Type B pancreatic cell (in vitro differentiated cells): ENCODE data around the gene CYP19A1. TPM values are rescaled to one million over a fixed set of nuclear protein-coding genes. Genes with fewer than 3 reads are reported as not detected.

Experiments used
- DNase-seq: peaks from one replicate; pipeline ENCODE4 v3.0.0; 2021; ENCODE audit warnings: mixed read lengths; ENCODE audit not compliant: unreplicated experiment; ENCODE audit errors: extremely low spot score
- H3K27ac Mint-ChIP-seq: 2 replicates; pipeline ENCODE4 v1.8.0; 2021; ENCODE audit warnings: mild to moderate bottlenecking, mixed read lengths
- H3K27me3 Mint-ChIP-seq: 2 replicates; pipeline ENCODE4 v1.8.0; 2021; ENCODE audit warnings: mixed read lengths
- H3K36me3 Mint-ChIP-seq: 2 replicates; pipeline ENCODE4 v1.8.0; 2021; ENCODE audit warnings: mixed read lengths
- H3K4me1 Mint-ChIP-seq: one replicate; pipeline ENCODE4 v1.8.0; 2021; ENCODE audit warnings: mixed read lengths; ENCODE audit not compliant: unreplicated experiment
- H3K4me3 Mint-ChIP-seq: 2 replicates; pipeline ENCODE4 v1.8.0; 2021; ENCODE audit warnings: mild to moderate bottlenecking, mixed read lengths
- H3K9me3 Mint-ChIP-seq: 2 replicates; pipeline ENCODE4 v1.8.0; 2021; ENCODE audit warnings: mixed read lengths
- total RNA-seq: library from RNA; stranded (reverse); gene quantifications from 2 replicates; pipeline ENCODE4 v1.2.1, GENCODE V29; 2021; ENCODE audit warnings: low replicate concordance
- TF ChIP-seq, protein P1 (sequence below): fragments of 200-600 bp; sonication (generic); conservative IDR thresholded peaks from 2 replicates; pipeline ENCODE4 v1.5.0; 2021; ENCODE audit warnings: antibody characterized with exemption, mild to moderate bottlenecking

The CYP19A1 gene
- total RNA-seq, 1 donor from 2014 or later: 1.3 TPM

DNA sequence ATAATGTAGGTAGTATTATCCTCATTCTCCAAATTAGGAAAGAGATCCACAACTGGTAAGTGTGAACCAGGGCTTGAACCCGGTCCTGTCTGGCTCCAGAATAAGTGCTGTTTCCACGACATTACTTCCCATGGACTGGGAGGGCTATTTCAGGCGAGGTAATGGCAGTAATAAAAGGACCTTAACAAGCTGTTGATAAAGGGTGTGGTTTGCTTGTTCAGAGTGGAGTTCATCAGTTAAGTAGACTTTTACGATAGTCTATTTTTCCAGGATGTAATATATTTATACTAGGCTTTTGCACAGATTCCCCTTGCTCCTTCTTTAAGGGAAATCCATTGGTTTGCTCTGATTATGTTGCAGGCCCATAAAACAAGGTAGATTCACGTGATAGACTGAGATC is 155.3 kb downstream of the CYP19A1 start:
- TF ChIP-seq, protein P1, sequence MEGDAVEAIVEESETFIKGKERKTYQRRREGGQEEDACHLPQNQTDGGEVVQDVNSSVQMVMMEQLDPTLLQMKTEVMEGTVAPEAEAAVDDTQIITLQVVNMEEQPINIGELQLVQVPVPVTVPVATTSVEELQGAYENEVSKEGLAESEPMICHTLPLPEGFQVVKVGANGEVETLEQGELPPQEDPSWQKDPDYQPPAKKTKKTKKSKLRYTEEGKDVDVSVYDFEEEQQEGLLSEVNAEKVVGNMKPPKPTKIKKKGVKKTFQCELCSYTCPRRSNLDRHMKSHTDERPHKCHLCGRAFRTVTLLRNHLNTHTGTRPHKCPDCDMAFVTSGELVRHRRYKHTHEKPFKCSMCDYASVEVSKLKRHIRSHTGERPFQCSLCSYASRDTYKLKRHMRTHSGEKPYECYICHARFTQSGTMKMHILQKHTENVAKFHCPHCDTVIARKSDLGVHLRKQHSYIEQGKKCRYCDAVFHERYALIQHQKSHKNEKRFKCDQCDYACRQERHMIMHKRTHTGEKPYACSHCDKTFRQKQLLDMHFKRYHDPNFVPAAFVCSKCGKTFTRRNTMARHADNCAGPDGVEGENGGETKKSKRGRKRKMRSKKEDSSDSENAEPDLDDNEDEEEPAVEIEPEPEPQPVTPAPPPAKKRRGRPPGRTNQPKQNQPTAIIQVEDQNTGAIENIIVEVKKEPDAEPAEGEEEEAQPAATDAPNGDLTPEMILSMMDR: no peak
- Mint-ChIP-seq H3K4me3 (no peak overlapping the region), H3K36me3 (no peaks in the 10 kb centered on the region), H3K27me3 (peaks cover 12% of the 10 kb centered on the region), H3K27ac (no peak overlapping the region), H3K9me3 (no peaks in the 10 kb centered on the region), H3K4me1 (no peaks in the 10 kb centered on the region)
- no peak for DNase-seq

DNA sequence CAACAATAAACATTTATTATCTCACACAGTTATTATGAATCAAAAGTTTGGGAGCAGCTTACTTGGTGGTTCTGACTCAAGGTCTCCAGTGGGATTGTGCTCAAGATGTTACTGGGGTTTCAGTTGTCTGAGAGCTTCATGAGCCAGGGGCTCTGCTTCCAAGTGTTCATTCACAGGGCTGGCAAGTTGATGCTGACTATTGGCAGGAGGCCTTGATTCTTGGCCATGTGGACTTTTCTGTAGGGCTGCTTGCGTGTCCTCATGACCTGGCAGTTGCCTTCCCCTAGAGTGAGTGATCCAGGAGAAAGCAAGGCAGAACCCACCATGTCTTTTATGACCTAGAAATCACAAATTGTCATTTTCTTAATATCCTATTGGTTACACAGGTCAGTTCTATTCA is 156.5 kb downstream of the CYP19A1 start:
- no peak for DNase-seq
- peaks cover 12% of the 10 kb centered on the region for H3K27me3 Mint-ChIP-seq
- H3K9me3 Mint-ChIP-seq: no peaks in the 10 kb centered on the region
- TF ChIP-seq, protein P1: no peak
- no peak overlapping the region for H3K27ac Mint-ChIP-seq
- no peaks in the 10 kb centered on the region for H3K36me3 Mint-ChIP-seq
- no peaks in the 10 kb centered on the region for H3K4me1 Mint-ChIP-seq
- no peak overlapping the region for H3K4me3 Mint-ChIP-seq

DNA sequence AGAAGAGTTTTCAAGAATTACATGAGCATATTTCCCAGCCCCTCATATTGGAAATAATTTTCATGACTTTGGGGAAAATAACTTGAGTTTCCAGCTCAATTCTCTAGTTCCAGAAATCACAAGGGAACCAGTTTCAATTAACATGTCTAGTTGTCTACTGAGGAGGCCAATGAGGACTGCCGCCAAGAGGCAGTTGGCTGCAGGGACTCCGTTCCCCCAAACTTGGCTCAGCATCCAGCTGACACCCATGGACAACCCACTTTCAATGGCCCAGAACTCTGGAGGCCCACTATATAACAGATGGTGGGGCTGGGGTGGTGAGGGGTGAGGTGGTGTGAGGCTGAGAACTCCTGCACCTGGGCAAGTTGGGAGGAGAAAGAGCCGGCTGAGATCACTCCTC is 157.2 kb downstream of the CYP19A1 start:
- no peak overlapping the region for H3K4me3 Mint-ChIP-seq
- H3K9me3 Mint-ChIP-seq: no peaks in the 10 kb centered on the region
- H3K4me1 Mint-ChIP-seq: no peaks in the 10 kb centered on the region
- H3K36me3 Mint-ChIP-seq: no peaks in the 10 kb centered on the region
- H3K27me3 Mint-ChIP-seq: peaks cover 9% of the 10 kb centered on the region
- DNase-seq: no peak
- no peak overlapping the region for H3K27ac Mint-ChIP-seq
- TF ChIP-seq, protein P1: no peak

DNA sequence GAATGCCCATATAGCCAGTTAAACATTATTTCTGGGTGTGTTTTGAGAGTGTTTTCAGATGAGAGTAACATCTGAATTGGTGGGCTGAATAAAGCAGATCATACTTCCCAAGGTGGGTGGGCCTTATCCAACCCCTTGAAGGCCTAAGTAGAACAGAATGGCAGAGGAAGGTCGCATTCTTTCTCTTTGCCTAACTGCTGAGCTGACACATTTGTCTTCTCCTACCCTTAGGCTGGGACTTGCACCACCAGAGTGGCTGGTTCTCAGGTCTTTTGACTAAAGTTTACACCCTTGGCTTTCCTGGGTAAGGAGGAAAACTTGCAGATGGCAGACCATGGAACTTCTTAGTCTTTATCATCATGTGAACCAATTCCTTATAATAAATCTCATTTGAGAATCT is 157.9 kb downstream of the CYP19A1 start:
- Mint-ChIP-seq H3K9me3 (no peaks in the 10 kb centered on the region), H3K27me3 (peaks cover 9% of the 10 kb centered on the region), H3K4me3 (no peak overlapping the region), H3K36me3 (no peaks in the 10 kb centered on the region), H3K4me1 (no peaks in the 10 kb centered on the region), H3K27ac (no peak overlapping the region)
- no peak for DNase-seq
- TF ChIP-seq, protein P1: no peak

DNA sequence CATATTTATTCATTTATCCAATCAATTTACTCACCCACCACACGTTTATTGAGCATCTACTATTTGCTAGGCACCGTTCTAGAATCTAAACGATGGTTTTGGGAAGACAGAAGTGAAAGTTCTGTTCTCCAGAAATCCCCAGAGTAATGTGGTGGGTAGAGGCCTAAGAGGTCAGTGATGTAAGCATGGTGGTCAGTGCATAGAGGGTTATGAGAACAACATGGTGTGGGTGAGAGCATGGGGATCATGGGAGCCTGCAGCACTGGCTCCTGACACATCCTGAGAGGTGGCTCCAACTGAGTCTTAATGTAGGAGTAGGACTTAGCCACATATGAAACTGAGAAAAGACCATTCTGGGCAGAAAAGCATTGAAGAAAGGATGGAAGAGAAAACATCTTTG is 158.4 kb downstream of the CYP19A1 start:
- Mint-ChIP-seq H3K4me3 (no peak overlapping the region), H3K9me3 (no peaks in the 10 kb centered on the region), H3K27me3 (peaks cover 9% of the 10 kb centered on the region), H3K36me3 (no peaks in the 10 kb centered on the region), H3K4me1 (no peaks in the 10 kb centered on the region), H3K27ac (no peak overlapping the region)
- no peak for DNase-seq
- TF ChIP-seq, protein P1: no peak

DNA sequence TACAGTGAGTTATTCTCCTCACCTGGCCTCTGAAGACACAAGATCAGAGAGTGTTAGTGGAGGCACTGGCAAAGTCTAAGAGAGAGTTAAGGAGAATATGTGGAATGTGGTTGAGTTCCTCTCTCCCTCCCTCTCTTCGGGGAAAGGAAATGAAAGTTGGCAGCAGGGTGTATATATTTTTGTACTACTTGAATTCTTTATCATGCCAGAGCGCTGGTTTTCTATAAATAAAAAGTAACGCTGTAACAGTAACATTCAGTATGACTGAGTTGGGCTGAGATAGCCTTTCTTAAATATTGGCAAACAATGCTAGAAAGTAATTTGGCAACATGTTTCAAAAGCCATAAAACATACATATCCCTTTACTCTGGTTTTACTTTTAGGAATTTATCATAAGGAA is 166.2 kb downstream of the CYP19A1 start:
- H3K36me3 Mint-ChIP-seq: no peaks in the 10 kb centered on the region
- H3K4me1 Mint-ChIP-seq: no peaks in the 10 kb centered on the region
- TF ChIP-seq, protein P1: no peak
- no peak overlapping the region for H3K27ac Mint-ChIP-seq
- DNase-seq: no peak
- H3K9me3 Mint-ChIP-seq: no peaks in the 10 kb centered on the region
- no peak overlapping the region for H3K4me3 Mint-ChIP-seq
- peaks cover 9% of the 10 kb centered on the region for H3K27me3 Mint-ChIP-seq
